ENCODE results near the gene CACNA2D4.
"Not testable (repeated sequence)": the region's sequence is repeated elsewhere in the genome, so short reads cannot be mapped to it uniquely, and the experiment has no call there.

The CACNA2D4 gene

GRCh38 chr12:1945502-1945901 lies 27.1 kb upstream of the CACNA2D4 start:
- Histone ChIP-seq H3K4me1 (ENCODE audit: control insufficient read depth in 1 of 2, insufficient read depth in 2 of 2, low read length in 2 of 2) (peaks cover 14 to 17% of the 10 kb centered on the region in 2 donors), H3K36me3 (ENCODE audit: control insufficient read depth in 1 of 2, insufficient read depth in 2 of 2, low read length in 2 of 2) (peaks cover 14 to 24% of the 10 kb centered on the region in 2 donors)
- not testable (repeated sequence) for H3K9me3 ChIP-seq (ENCODE audit: control insufficient read depth in 1 of 2, low read length in 2 of 2); H3K27me3 ChIP-seq (ENCODE audit: low read depth, low read length); H3K27ac ChIP-seq (ENCODE audit: low read length); H3K4me3 ChIP-seq (ENCODE audit: low read depth in 1 of 2, low read length in 2 of 2)

- Histone ChIP-seq H3K4me1 (ENCODE audit: control insufficient read depth in 1 of 2, insufficient read depth in 2 of 2, low read length in 2 of 2) (peaks cover 16 to 26% of the 10 kb centered on the region in 2 donors), H3K27ac (ENCODE audit: low read length) (peak overlapping the region; percentile 71), H3K4me3 (ENCODE audit: low read depth in 1 of 2, low read length in 2 of 2) (peak overlapping the region in 1 of 2 donors; percentile 21), H3K36me3 (ENCODE audit: control insufficient read depth in 1 of 2, insufficient read depth in 2 of 2, low read length in 2 of 2) (peaks cover 10 to 16% of the 10 kb centered on the region in 2 donors), H3K9me3 (ENCODE audit: control insufficient read depth in 1 of 2, low read length in 2 of 2) (no peaks in the 10 kb centered on the region), H3K27me3 (ENCODE audit: low read depth, low read length) (no peaks in the 10 kb centered on the region)
Observed at GRCh38 chr12:1939801-1940607, 21.6 kb upstream of the CACNA2D4 start.

GRCh38 chr12:1939331-1939730 lies 20.9 kb upstream of the CACNA2D4 start:
- H3K27ac ChIP-seq (ENCODE audit: low read length), result peak overlapping the region; percentile 71
- no peaks in the 10 kb centered on the region for H3K9me3 ChIP-seq (ENCODE audit: control insufficient read depth in 1 of 2, low read length in 2 of 2)
- H3K4me1 ChIP-seq (ENCODE audit: control insufficient read depth in 1 of 2, insufficient read depth in 2 of 2, low read length in 2 of 2), result peaks cover 16 to 26% of the 10 kb centered on the region in 2 donors
- peaks cover 10 to 16% of the 10 kb centered on the region in 2 donors for H3K36me3 ChIP-seq (ENCODE audit: control insufficient read depth in 1 of 2, insufficient read depth in 2 of 2, low read length in 2 of 2)
- peak overlapping the region in 1 of 2 donors; percentile 21 for H3K4me3 ChIP-seq (ENCODE audit: low read depth in 1 of 2, low read length in 2 of 2)
- no peaks in the 10 kb centered on the region for H3K27me3 ChIP-seq (ENCODE audit: low read depth, low read length)

- Histone ChIP-seq H3K27ac (ENCODE audit: low read length) (peak overlapping the region; percentile 1), H3K4me1 (ENCODE audit: control insufficient read depth in 1 of 2, insufficient read depth in 2 of 2, low read length in 2 of 2) (peaks cover 16 to 39% of the 10 kb centered on the region in 2 donors), H3K9me3 (ENCODE audit: control insufficient read depth in 1 of 2, low read length in 2 of 2) (no peaks in the 10 kb centered on the region), H3K4me3 (ENCODE audit: low read depth in 1 of 2, low read length in 2 of 2) (no peak overlapping the region), H3K36me3 (ENCODE audit: control insufficient read depth in 1 of 2, insufficient read depth in 2 of 2, low read length in 2 of 2) (peaks cover 10 to 16% of the 10 kb centered on the region in 2 donors), H3K27me3 (ENCODE audit: low read depth, low read length) (no peaks in the 10 kb centered on the region)
Observed at GRCh38 chr12:1937481-1938224, 19.2 kb upstream of the CACNA2D4 start.

GRCh38 chr12:1936406-1937320 lies 18.2 kb upstream of the CACNA2D4 start:
- Histone ChIP-seq H3K27ac (ENCODE audit: low read length) (peak overlapping the region; percentile 1), H3K9me3 (ENCODE audit: control insufficient read depth in 1 of 2, low read length in 2 of 2) (no peaks in the 10 kb centered on the region), H3K4me1 (ENCODE audit: control insufficient read depth in 1 of 2, insufficient read depth in 2 of 2, low read length in 2 of 2) (peaks cover 16 to 49% of the 10 kb centered on the region in 2 donors), H3K36me3 (ENCODE audit: control insufficient read depth in 1 of 2, insufficient read depth in 2 of 2, low read length in 2 of 2) (peaks cover 10 to 16% of the 10 kb centered on the region in 2 donors), H3K27me3 (ENCODE audit: low read depth, low read length) (no peaks in the 10 kb centered on the region), H3K4me3 (ENCODE audit: low read depth in 1 of 2, low read length in 2 of 2) (peak overlapping the region in 1 of 2 donors; percentile 3)

GRCh38 chr12:1935700-1936378 lies 17.4 kb upstream of the CACNA2D4 start:
- Histone ChIP-seq H3K27me3 (ENCODE audit: low read depth, low read length) (no peaks in the 10 kb centered on the region), H3K36me3 (ENCODE audit: control insufficient read depth in 1 of 2, insufficient read depth in 2 of 2, low read length in 2 of 2) (peaks cover 10 to 16% of the 10 kb centered on the region in 2 donors), H3K4me1 (ENCODE audit: control insufficient read depth in 1 of 2, insufficient read depth in 2 of 2, low read length in 2 of 2) (peaks cover 16 to 53% of the 10 kb centered on the region in 2 donors), H3K4me3 (ENCODE audit: low read depth in 1 of 2, low read length in 2 of 2) (no peak overlapping the region), H3K27ac (ENCODE audit: low read length) (no peak overlapping the region), H3K9me3 (ENCODE audit: control insufficient read depth in 1 of 2, low read length in 2 of 2) (no peaks in the 10 kb centered on the region)

GRCh38 chr12:1935242-1935641 lies 16.8 kb upstream of the CACNA2D4 start:
- peaks cover 10 to 16% of the 10 kb centered on the region in 2 donors for H3K36me3 ChIP-seq (ENCODE audit: control insufficient read depth in 1 of 2, insufficient read depth in 2 of 2, low read length in 2 of 2)
- H3K27ac ChIP-seq (ENCODE audit: low read length), result no peak overlapping the region
- peaks cover 16 to 58% of the 10 kb centered on the region in 2 donors for H3K4me1 ChIP-seq (ENCODE audit: control insufficient read depth in 1 of 2, insufficient read depth in 2 of 2, low read length in 2 of 2)
- H3K9me3 ChIP-seq (ENCODE audit: control insufficient read depth in 1 of 2, low read length in 2 of 2), result no peaks in the 10 kb centered on the region
- H3K27me3 ChIP-seq (ENCODE audit: low read depth, low read length), result no peaks in the 10 kb centered on the region
- H3K4me3 ChIP-seq (ENCODE audit: low read depth in 1 of 2, low read length in 2 of 2), result no peak overlapping the region

- Histone ChIP-seq H3K4me1 (ENCODE audit: control insufficient read depth in 1 of 2, insufficient read depth in 2 of 2, low read length in 2 of 2) (peaks cover 12 to 60% of the 10 kb centered on the region in 2 donors), H3K36me3 (ENCODE audit: control insufficient read depth in 1 of 2, insufficient read depth in 2 of 2, low read length in 2 of 2) (peaks cover 10 to 16% of the 10 kb centered on the region in 2 donors), H3K27me3 (ENCODE audit: low read depth, low read length) (no peaks in the 10 kb centered on the region), H3K4me3 (ENCODE audit: low read depth in 1 of 2, low read length in 2 of 2) (no peak overlapping the region), H3K27ac (ENCODE audit: low read length) (no peak overlapping the region), H3K9me3 (ENCODE audit: control insufficient read depth in 1 of 2, low read length in 2 of 2) (no peaks in the 10 kb centered on the region)
Observed at GRCh38 chr12:1934831-1935230, 16.4 kb upstream of the CACNA2D4 start.

- Histone ChIP-seq H3K9me3 (ENCODE audit: control insufficient read depth in 1 of 2, low read length in 2 of 2) (no peaks in the 10 kb centered on the region), H3K27ac (ENCODE audit: low read length) (no peak overlapping the region), H3K36me3 (ENCODE audit: control insufficient read depth in 1 of 2, insufficient read depth in 2 of 2, low read length in 2 of 2) (peaks cover 9 to 16% of the 10 kb centered on the region in 2 donors), H3K27me3 (ENCODE audit: low read depth, low read length) (no peaks in the 10 kb centered on the region), H3K4me3 (ENCODE audit: low read depth in 1 of 2, low read length in 2 of 2) (no peak overlapping the region), H3K4me1 (ENCODE audit: control insufficient read depth in 1 of 2, insufficient read depth in 2 of 2, low read length in 2 of 2) (peaks cover 5 to 54% of the 10 kb centered on the region in 2 donors)
Observed at GRCh38 chr12:1934068-1934467, 15.6 kb upstream of the CACNA2D4 start.

GRCh38 chr12:1933342-1934051 lies 15.0 kb upstream of the CACNA2D4 start:
- Histone ChIP-seq H3K36me3 (ENCODE audit: control insufficient read depth in 1 of 2, insufficient read depth in 2 of 2, low read length in 2 of 2) (peaks cover 3 to 11% of the 10 kb centered on the region in 2 donors), H3K27me3 (ENCODE audit: low read depth, low read length) (no peaks in the 10 kb centered on the region), H3K27ac (ENCODE audit: low read length) (peak overlapping the region; percentile 42), H3K9me3 (ENCODE audit: control insufficient read depth in 1 of 2, low read length in 2 of 2) (no peaks in the 10 kb centered on the region), H3K4me3 (ENCODE audit: low read depth in 1 of 2, low read length in 2 of 2) (no peak overlapping the region), H3K4me1 (ENCODE audit: control insufficient read depth in 1 of 2, insufficient read depth in 2 of 2, low read length in 2 of 2) (peaks cover 3 to 53% of the 10 kb centered on the region in 2 donors)
